Activated T-helper 1 cell treated with anti-CD3 and anti-CD28 coated beads, Interleukin-2, amount 50 U/mL, for 16 hours (primary cell): ENCODE measurements around the gene ATE1.
"Not testable (repeated sequence)": the region's sequence is repeated elsewhere in the genome, so short reads cannot be mapped to it uniquely, and the experiment has no call there.

Experiments
- DNase-seq, 2 donors: peaks; one replicate each; pipeline ENCODE4 v3.0.0-alpha.2; 2020; ENCODE audit warnings: low read depth in 1 of 2, low spot score in 1 of 2

Gene ATE1

GRCh38 chr10:121833387-121833786 lies 94.4 kb downstream of the ATE1 start:
- DNase-seq: no peak

DNA sequence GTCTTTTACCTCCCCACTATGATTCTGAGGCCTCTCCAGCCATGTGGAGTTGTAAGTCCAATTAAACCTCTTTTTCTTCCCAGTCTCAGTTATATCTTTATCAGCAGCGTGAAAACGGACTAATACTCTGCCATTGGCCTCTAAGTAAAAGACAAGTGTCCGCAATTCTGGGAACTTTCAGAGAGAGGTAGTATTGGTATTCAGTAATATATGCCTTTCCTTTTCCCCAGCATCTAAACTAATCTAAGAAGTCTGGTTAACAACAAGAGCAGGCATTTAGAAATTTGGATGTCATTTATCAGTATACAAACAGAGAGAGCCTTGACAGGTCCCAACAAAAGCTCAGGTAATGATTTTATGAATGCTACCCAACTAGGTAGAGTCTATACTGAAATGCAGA lies 95.2 kb downstream of the ATE1 start:
- DNase-seq: no peak

GRCh38 chr10:121831777-121832176 lies 96.1 kb downstream of the ATE1 start:
- no peak for DNase-seq

GRCh38 chr10:121831237-121831636 lies 96.6 kb downstream of the ATE1 start:
- DNase-seq: no peak

GRCh38 chr10:121830101-121830500 lies 97.7 kb downstream of the ATE1 start:
- DNase-seq: no peak

DNA sequence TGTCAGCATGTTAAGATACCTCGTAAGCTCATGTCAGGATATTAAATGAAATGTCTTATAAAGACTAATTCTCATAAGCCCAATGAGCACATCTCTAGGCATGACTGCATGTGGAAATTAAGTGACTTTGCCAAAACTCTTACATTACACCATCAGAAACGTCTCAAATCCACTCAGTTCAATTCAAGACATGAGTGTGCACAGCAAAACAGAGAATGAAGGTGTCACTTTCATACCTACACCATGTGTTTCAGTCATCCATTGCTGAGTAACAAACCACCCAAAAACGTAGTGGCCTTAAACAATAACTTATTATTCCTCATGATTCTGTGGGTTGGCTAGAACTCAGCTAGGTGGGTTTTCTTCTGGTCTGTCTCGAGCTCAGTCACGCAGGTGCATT lies 99.8 kb downstream of the ATE1 start:
- no peak for DNase-seq

GRCh38 chr10:121826773-121827172 lies 101.1 kb downstream of the ATE1 start:
- not testable (repeated sequence) for DNase-seq

DNA sequence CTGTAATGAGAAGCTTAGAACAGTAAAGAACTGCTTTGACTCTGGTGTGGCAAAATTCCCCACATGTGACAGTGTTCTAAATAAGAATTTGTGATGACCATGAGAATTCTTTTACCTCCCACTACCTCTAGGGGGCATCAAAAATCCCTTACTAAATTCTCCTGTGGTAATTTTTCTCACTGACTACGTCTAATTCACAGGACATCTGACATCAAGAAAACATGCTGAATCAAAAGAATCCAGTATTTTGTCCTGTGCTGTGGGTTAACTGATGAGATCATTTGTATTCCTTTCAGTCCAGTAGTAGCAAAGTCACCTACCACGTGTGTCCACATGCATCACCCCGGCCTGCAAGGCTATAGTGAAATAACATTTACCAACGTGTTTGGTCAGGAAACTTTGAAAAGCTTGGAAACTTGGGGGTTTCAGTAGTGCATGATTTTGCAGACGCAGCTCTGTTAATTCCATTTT lies 103.8 kb downstream of the ATE1 start:
- DNase-seq: no peak

DNA sequence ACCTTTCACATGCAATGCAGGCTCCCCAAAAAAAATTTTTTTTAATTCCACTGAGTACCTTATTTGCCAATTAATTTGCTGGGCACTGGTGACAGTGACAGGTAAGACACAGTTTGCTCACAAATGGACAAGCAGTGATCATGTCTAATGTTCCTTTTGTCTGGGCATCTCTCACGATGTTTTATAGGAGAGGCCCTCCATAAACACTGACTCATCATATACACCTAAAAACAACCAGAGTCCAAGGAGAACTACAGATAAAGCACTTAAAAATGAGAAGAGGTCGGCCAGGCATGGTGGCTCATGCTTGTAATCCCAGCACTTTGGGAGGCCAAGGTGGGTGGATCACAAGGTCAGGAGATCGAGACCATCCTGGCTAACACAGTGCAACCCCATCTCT lies 105.1 kb downstream of the ATE1 start:
- DNase-seq: no peak

DNA sequence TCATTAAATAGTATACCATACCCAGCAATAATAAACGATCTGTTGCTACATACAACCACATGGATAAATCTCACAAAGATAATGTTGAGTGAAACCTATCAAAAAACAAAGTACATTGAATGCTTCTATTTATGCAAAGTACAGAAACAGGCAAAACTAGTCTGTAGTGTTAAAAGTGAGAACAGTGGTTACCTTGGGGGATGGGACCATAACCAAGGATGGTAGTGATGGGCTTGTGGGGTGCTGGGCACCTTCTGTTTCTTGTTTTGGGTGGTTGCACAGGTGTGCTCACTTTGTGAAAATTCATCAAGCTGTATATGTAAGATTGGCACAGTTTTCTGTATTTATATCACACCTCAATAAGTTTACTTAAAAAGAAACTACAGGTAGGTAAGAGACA lies 105.7 kb downstream of the ATE1 start:
- no peak for DNase-seq

- DNase-seq: no peak
Observed at GRCh38 chr10:121819049-121819448, 108.8 kb downstream of the ATE1 start.

GRCh38 chr10:121818599-121818998 lies 109.2 kb downstream of the ATE1 start:
- no peak for DNase-seq

DNA sequence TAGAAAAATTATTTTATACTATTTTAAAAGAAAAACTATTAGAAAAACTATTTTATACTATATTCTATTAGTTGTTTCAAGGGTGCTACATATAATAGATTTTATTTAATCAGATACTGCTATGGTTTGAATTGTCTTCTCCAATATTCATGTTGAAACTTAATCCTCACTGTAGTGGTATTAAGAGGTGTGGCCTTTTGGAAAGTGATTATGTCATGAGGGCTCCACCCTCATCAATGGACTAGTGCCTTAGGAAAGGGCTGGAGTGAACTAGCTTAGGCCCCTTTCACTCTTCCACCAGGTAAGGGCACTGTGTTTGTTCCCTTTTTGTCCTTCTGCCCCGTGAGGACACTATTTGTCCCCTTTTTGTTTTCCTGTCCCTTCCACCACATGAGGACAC lies 111.6 kb downstream of the ATE1 start:
- DNase-seq: no peak

DNA sequence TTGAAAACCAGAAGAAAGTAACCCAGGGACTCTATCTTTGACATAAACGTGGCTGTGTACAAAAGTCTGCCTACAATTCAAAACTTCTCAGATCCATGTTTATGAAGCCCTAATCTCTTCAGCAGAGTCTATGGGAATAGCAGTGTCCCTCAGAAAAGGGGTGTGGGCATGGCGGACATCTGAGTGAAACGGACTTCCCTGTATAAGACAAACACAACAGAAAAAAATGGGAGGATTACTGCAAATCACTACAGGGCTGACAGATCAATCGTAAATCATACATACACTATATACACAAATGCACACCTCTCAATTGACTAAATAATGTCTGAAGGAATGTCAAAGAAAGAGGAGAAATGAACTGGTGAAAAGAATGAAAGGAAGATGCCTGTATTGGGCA lies 114.0 kb downstream of the ATE1 start:
- no peak for DNase-seq

GRCh38 chr10:121813211-121813815 lies 114.5 kb downstream of the ATE1 start:
- no peak for DNase-seq

- DNase-seq: no peak
Observed at GRCh38 chr10:121812031-121812430, 115.8 kb downstream of the ATE1 start.

DNA sequence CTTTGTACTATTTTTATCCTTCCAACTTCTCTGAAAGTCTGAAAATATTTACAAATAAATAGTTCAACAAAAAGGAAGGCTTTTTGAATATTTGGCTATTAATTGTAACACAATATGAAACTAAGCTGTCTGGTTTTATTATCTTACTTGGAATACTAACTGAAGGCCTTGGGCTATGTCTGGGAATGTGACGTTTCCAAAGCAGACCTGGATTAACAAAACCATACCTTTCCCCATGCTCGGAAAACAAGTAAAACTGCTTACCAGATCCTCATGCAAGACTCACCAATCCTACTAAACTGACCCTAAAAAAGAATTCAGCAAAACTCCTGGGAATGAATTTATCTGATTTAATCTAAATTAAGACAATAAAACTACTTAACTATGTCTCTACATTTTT lies 116.4 kb downstream of the ATE1 start:
- no peak for DNase-seq

- DNase-seq: no peak
Observed at GRCh38 chr10:121808835-121809234, 119.0 kb downstream of the ATE1 start.

- no peak for DNase-seq
Observed at GRCh38 chr10:121804460-121804859, 123.4 kb downstream of the ATE1 start.

GRCh38 chr10:121803611-121804010 lies 124.2 kb downstream of the ATE1 start:
- no peak for DNase-seq

DNA sequence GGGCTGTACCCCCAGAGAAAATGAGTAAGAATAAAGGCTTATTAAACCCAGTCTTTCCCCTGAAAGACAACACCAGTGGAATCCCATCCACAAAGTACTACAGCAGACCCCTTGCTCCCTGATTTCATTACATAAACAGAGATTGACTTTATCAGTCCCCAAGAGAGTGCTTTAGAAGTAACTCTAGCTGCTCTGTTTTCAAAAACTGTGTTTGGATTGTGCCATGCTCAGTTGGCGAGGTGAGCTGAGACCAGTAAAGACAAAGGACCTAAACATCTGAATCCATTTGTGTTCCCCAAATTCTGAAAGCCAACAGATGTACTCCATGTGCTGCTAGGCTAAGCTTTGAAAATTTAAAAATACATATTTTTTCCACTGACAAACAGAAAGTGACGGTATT lies 127.0 kb downstream of the ATE1 start:
- no peak for DNase-seq

DNA sequence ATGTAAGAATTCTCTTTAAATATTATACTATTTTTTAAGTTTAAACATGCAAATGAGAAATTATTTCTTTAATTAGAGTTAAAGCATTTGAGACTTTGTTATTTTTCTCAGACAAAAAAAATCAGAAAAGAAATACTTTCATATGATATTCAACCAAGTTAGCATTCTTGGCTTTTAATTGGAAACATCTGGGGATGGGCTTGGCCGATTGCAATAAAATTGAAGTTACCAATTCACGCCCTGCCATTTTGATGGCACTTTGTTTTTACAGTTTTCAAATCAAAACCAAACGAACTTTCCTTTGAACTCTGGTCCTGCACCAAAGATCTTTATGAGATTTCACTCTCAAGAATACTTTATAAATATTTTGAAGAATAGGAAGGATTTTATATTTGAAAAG lies 127.7 kb downstream of the ATE1 start:
- DNase-seq: no peak

DNA sequence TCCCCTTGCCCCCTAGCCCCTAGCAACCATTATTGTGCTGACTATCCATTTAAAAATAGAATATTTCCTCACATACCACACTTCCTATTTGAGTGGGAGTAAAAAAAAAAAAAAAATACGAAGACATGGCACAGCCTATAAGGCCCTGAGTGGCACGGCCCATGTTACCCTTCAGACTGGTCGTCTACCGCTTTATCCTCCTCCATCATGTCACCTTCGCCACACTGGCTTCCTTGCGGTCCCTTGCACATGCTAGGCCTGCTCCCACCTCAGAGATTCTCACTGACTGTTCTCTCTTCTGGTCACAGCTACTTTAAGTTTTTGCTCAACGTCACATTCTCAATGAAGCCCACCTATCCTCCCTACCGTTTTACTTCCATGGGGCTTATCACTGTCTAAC lies 130.3 kb downstream of the ATE1 start:
- DNase-seq: no peak

- no peak for DNase-seq
Observed at GRCh38 chr10:121796342-121796741, 131.5 kb downstream of the ATE1 start.
